Nephron progenitor cell (in vitro differentiated cells): ENCODE data around the gene PRDM11.

Experiments used
- DNase-seq: peaks from one replicate; pipeline ENCODE4 v3.0.0; 2021
- H3K27ac Mint-ChIP-seq: 2 replicates; pipeline ENCODE4 v1.8.0; 2021; ENCODE audit warnings: mild to moderate bottlenecking, moderate library complexity, mixed read lengths
- H3K27me3 Mint-ChIP-seq: 2 replicates; pipeline ENCODE4 v1.8.0; 2021; ENCODE audit warnings: mild to moderate bottlenecking, low read depth, mixed read lengths; ENCODE audit not compliant: poor library complexity
- H3K36me3 Mint-ChIP-seq: 2 replicates; pipeline ENCODE4 v1.8.0; 2021; ENCODE audit warnings: low read depth, mixed read lengths
- H3K4me1 Mint-ChIP-seq: 2 replicates; pipeline ENCODE4 v1.8.0; 2021; ENCODE audit warnings: mixed read lengths
- H3K4me3 Mint-ChIP-seq: 2 replicates; pipeline ENCODE4 v1.8.0; 2021; ENCODE audit warnings: mild to moderate bottlenecking, moderate library complexity, mixed read lengths
- H3K9me3 Mint-ChIP-seq: 2 replicates; pipeline ENCODE4 v1.8.0; 2021; ENCODE audit warnings: mild to moderate bottlenecking, moderate library complexity, mixed read lengths
- CTCF ChIP-seq: fragments of 200-600 bp; sonication (generic); IDR thresholded peaks from 2 replicates; pipeline ENCODE4 v1.5.0; 2021; ENCODE audit warnings: antibody characterized with exemption

Gene PRDM11

GRCh38 chr11:45162064-45162375, 15.6 kb downstream of the PRDM11 start:
- Mint-ChIP-seq H3K27ac (no peak overlapping the region), H3K4me1 (peaks cover 28% of the 10 kb centered on the region), H3K4me3 (no peak overlapping the region), H3K36me3 (no peaks in the 10 kb centered on the region), H3K27me3 (no peaks in the 10 kb centered on the region), H3K9me3 (no peaks in the 10 kb centered on the region)
- no peak for TF ChIP-seq CTCF
- no peak for DNase-seq

- Mint-ChIP-seq H3K27ac (no peak overlapping the region), H3K27me3 (no peaks in the 10 kb centered on the region), H3K4me1 (peaks cover 18% of the 10 kb centered on the region), H3K36me3 (no peaks in the 10 kb centered on the region), H3K4me3 (no peak overlapping the region), H3K9me3 (no peaks in the 10 kb centered on the region)
- no peak for DNase-seq
- TF ChIP-seq CTCF, result no peak
These were observed 16.8 kb downstream of the PRDM11 start for GRCh38 chr11:45162916-45163879.

- DNase-seq, result no peak
- Mint-ChIP-seq H3K27ac (no peak overlapping the region), H3K36me3 (no peaks in the 10 kb centered on the region), H3K9me3 (no peaks in the 10 kb centered on the region), H3K27me3 (no peaks in the 10 kb centered on the region), H3K4me3 (no peak overlapping the region), H3K4me1 (peaks cover 9% of the 10 kb centered on the region)
- no peak for TF ChIP-seq CTCF
These were observed 17.6 kb downstream of the PRDM11 start for GRCh38 chr11:45163956-45164575.

GRCh38 chr11:45165386-45165785, 18.9 kb downstream of the PRDM11 start:
- H3K4me1 Mint-ChIP-seq, result peaks cover 11% of the 10 kb centered on the region
- H3K27ac Mint-ChIP-seq, result no peak overlapping the region

GRCh38 chr11:45165806-45166603, 19.6 kb downstream of the PRDM11 start:
- peaks cover 13% of the 10 kb centered on the region for H3K4me1 Mint-ChIP-seq
- H3K27ac Mint-ChIP-seq, result no peak overlapping the region
- TF ChIP-seq CTCF, result no peak
- H3K4me3 Mint-ChIP-seq, result no peak overlapping the region
- no peak for DNase-seq
- H3K9me3 Mint-ChIP-seq, result no peaks in the 10 kb centered on the region
- H3K36me3 Mint-ChIP-seq, result no peaks in the 10 kb centered on the region
- peaks cover 8% of the 10 kb centered on the region for H3K27me3 Mint-ChIP-seq

More at GRCh38 chr11:45165386-45165785, 18.9 kb downstream of the PRDM11 start:
- no peak for TF ChIP-seq CTCF
- no peak for DNase-seq
- H3K4me3 Mint-ChIP-seq, result no peak overlapping the region
- H3K27me3 Mint-ChIP-seq, result peaks cover 3% of the 10 kb centered on the region
- H3K9me3 Mint-ChIP-seq, result no peaks in the 10 kb centered on the region
- no peaks in the 10 kb centered on the region for H3K36me3 Mint-ChIP-seq
